Adrenal gland (tissue), 12 donors: ENCODE measurements around the gene F2RL3. TPM values are rescaled to one million over a fixed set of nuclear protein-coding genes. Genes with fewer than 3 reads are reported as not detected.
"Not testable (repeated sequence)": the region's sequence is repeated elsewhere in the genome, so short reads cannot be mapped to it uniquely, and the experiment has no call there.

Source experiments
- DNase-seq, 7 donors: peaks; one replicate each; pipeline ENCODE4 v3.0.0-alpha.2; 2019 to 2020
- H3K27ac ChIP-seq, 5 donors: fragments of 200-600 bp; sonication (generic) in 4 of 5; 1 replicate in 3 of 5; 2 replicates in 2 of 5; pipeline versions ENCODE4 v1.5.1 to v1.8.0; 2016 to 2020; ENCODE audit warnings: mild to moderate bottlenecking in 1 of 5
- H3K27me3 ChIP-seq: fragments of 200-600 bp; 2 replicates; pipeline ENCODE4 v1.8.0; 2021
- H3K36me3 ChIP-seq, 2 donors: fragments of 200-600 bp; replicated peaks in 1 of 2; 1 replicate in 1 of 2; 2 replicates in 1 of 2; pipeline versions ENCODE4 v1.5.1 to v1.8.0; 2018 to 2022
- H3K4me1 ChIP-seq, 2 donors: fragments of 200-600 bp; replicated peaks in 1 of 2; 1 replicate in 1 of 2; 2 replicates in 1 of 2; pipeline versions ENCODE4 v1.5.1 to v1.8.0; 2018 to 2021
- H3K4me3 ChIP-seq, 4 donors: fragments of 200-600 bp; sonication (generic) in 3 of 4; one replicate each; pipeline ENCODE4 v1.5.1; 2016 to 2018
- H3K9me3 ChIP-seq, 3 donors: fragments of 200-600 bp; sonication (generic) in 1 of 3; replicated peaks in 1 of 3; 1 replicate in 2 of 3; 2 replicates in 1 of 3; pipeline versions ENCODE4 v1.5.1 to v1.8.0; 2016 to 2021
- CTCF ChIP-seq, 6 experiments: fragments of 450-650 bp in 4 of 6; fragments of 200-600 bp in 2 of 6; sonication (generic) in 1 of 6; IDR thresholded peaks; 1 replicate in 5 of 6; 2 replicates in 1 of 6; pipeline versions ENCODE4 v1.5.1 to v1.8.0; 2016 to 2021; ENCODE audit warnings: antibody characterized with exemption in 6 of 6, mild to moderate bottlenecking in 2 of 6, moderate library complexity in 1 of 6
- POLR2A ChIP-seq, 2 donors: fragments of 450-650 bp; IDR thresholded peaks; one replicate each; pipeline ENCODE4 v1.6.1; 2017; ENCODE audit warnings: antibody characterized with exemption in 2 of 2, mild to moderate bottlenecking in 2 of 2, moderate library complexity in 1 of 2
- WGBS, 4 donors: extraction: QIAGEN DNeasy Blood & Tissue Kit in 2 of 4; methylation state at CpG; one replicate each; pipeline versions ENCODE4 v1.1.5 to v1.1.7; 2013 to 2017; 5-methylcytosine and 5-hydroxymethylcytosine counted together
- intact Hi-C, 2 donors: fragments of 100-400 bp; cut with DNase I; formaldehyde crosslinking; loops; one replicate each; pipeline versions ENCODE4 v1.14.1 to v1.15.0; 2022 to 2023
- polyA plus RNA-seq, 3 donors: library from polyadenylated mRNA; stranded (reverse); fragments of 200-250 nt in 2 of 3; fragments of 350-450 nt in 1 of 3; fragmentation: Illumina TruSeq in 1 of 3; extraction: RNeasy Lipid Tissue Mini Kit (QIAGEN cat#74804) in 1 of 3; gene quantifications; one replicate each; pipeline ENCODE4 v1.2.3, GENCODE V29; 2013 to 2014
- total RNA-seq, 9 donors: library from RNA; depleted of rRNA in 4 of 9; stranded (reverse); fragments of >200 nt in 4 of 9; fragments of 120-200 nt in 1 of 9; fragmentation: NEBNext Ultra II Directional in 1 of 9; extraction: Animal tissue kit (Norgen Biotek cat#: 25700) in 1 of 9; gene quantifications; one replicate each; pipeline versions ENCODE4 v1.1.0 to v1.2.4, GENCODE V29; 2013 to 2023
- donor health status: healthy with polysubstance abuse.
- donor health status: Bipolar disorder and iron deficiency.
- donor health status: DM: yes; HTN: yes; CAD: no.
- donor health status: DM: no; HTN: no; CAD: no.
- donor health status: DM: no; HTN: no; CAD: no.
- donor health status: DM: yes; HTN: yes; CAD: no.

F2RL3 gene
- total and polyA plus RNA-seq, 12 donors, result 0.17 to 3.8 (median 2.2) TPM

- 63 to 90% (median 80%) methylated on average over 1 of the region's 1 CpG for WGBS, 4 donors
- Histone ChIP-seq H3K27me3 (no peaks in the 10 kb centered on the region), H3K27ac (peak overlapping the region in 1 of 5 donors; percentile 4), H3K4me3 (no peak overlapping the region), H3K9me3 (no peaks in the 10 kb centered on the region), H3K4me1 (peaks cover 0 to 6% of the 10 kb centered on the region in 2 donors), H3K36me3 (peaks cover 0 to 73% of the 10 kb centered on the region in 2 donors)
- DNase-seq, result no peak
- TF ChIP-seq CTCF (IDR thresholded peaks at IDR 0.05), result no peak
- TF ChIP-seq POLR2A (IDR thresholded peaks at IDR 0.05), result no peak
- intact Hi-C loops, result no loop called here
Measured at GRCh38 chr19:16874250-16874977, 14.4 kb upstream of the F2RL3 start.

GRCh38 chr19:16874978-16875299, 13.9 kb upstream of the F2RL3 start:
- H3K4me3 ChIP-seq, H3K27ac ChIP-seq, H3K27me3 ChIP-seq, H3K9me3 ChIP-seq, intact Hi-C loops, H3K4me1 ChIP-seq, DNase-seq: not testable (repeated sequence)
- peaks cover 0 to 73% of the 10 kb centered on the region in 2 donors for H3K36me3 ChIP-seq

- Histone ChIP-seq H3K27ac (peak overlapping the region in 1 of 5 donors; percentile 55), H3K36me3 (peaks cover 0 to 64% of the 10 kb centered on the region in 2 donors), H3K27me3 (no peaks in the 10 kb centered on the region), H3K9me3 (peaks cover 0 to 1% (median 0%) of the 10 kb centered on the region in 3 donors), H3K4me3 (no peak overlapping the region), H3K4me1 (peaks cover 0 to 6% of the 10 kb centered on the region in 2 donors)
- WGBS, 4 donors, result 92 to 99% (median 94%) methylated on average over 16 to 39 of the region's 39 CpGs
- TF ChIP-seq CTCF (IDR thresholded peaks at IDR 0.05), result no peak
- TF ChIP-seq POLR2A (IDR thresholded peaks at IDR 0.05), result no peak
- DNase-seq, result no peak
- intact Hi-C loops, result no loop called here
Measured at GRCh38 chr19:16875584-16876555, 12.9 kb upstream of the F2RL3 start.

GRCh38 chr19:16876904-16877361, 11.9 kb upstream of the F2RL3 start:
- no peak for TF ChIP-seq CTCF (IDR thresholded peaks at IDR 0.05)
- no peak for TF ChIP-seq POLR2A (IDR thresholded peaks at IDR 0.05)
- Histone ChIP-seq H3K9me3 (peaks cover 0 to 6% (median 0%) of the 10 kb centered on the region in 3 donors), H3K4me3 (no peak overlapping the region), H3K27me3 (no peaks in the 10 kb centered on the region), H3K4me1 (peaks cover 0 to 6% of the 10 kb centered on the region in 2 donors), H3K27ac (peak overlapping the region in 1 of 5 donors; percentile 55), H3K36me3 (peaks cover 0 to 56% of the 10 kb centered on the region in 2 donors)
- intact Hi-C loops, result no loop called here
- peak in 2 of 7 donors; percentile 51 to 64 for DNase-seq
- 74 to 83% (median 77%) methylated on average over 8 to 12 of the region's 12 CpGs for WGBS, 4 donors
